ENCODE measurements around the gene VAPA.

Gene VAPA

GRCh38 chr18:9913526-9914333 lies at the start of gene VAPA:
Gene VAPA, plus strand, starts transcription at chr18:9914016. Its CDS starts 241 bp downstream, at chr18:9914257.
- peak; percentile 95 for DNase-seq (ENCODE audit: low read depth, low spot score)

- no peak for DNase-seq (ENCODE audit: low read depth, low spot score)
Observed at GRCh38 chr18:9865764-9866490, 47.9 kb upstream of the VAPA start.

GRCh38 chr18:9866627-9867026 lies 47.2 kb upstream of the VAPA start:
- no peak for DNase-seq (ENCODE audit: low read depth, low spot score)

DNA sequence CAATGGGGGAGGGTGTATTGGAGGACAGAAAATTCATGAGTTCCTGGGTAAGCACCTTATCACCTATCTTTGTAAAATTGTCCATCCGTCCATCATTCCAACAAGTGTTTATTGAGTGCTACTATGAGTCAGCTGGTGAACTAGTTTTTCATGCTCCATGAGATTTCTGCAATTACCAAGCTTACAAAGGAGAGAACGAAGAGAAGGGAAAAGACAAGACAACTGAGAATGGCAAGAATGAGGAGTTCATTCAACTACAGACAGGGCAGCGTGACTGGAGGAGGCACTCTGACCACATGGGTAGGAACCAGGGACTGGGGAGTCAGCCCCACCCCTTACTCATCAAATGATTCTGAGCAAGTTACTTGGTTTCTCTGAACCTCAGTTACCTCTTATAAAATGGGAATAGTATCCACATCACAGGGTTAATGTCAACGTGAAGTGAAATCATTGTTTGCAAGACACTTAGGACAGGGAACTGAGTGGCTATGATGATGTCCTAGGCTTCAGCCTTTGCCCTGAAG lies 46.7 kb upstream of the VAPA start:
- no peak for DNase-seq (ENCODE audit: low read depth, low spot score)

DNA sequence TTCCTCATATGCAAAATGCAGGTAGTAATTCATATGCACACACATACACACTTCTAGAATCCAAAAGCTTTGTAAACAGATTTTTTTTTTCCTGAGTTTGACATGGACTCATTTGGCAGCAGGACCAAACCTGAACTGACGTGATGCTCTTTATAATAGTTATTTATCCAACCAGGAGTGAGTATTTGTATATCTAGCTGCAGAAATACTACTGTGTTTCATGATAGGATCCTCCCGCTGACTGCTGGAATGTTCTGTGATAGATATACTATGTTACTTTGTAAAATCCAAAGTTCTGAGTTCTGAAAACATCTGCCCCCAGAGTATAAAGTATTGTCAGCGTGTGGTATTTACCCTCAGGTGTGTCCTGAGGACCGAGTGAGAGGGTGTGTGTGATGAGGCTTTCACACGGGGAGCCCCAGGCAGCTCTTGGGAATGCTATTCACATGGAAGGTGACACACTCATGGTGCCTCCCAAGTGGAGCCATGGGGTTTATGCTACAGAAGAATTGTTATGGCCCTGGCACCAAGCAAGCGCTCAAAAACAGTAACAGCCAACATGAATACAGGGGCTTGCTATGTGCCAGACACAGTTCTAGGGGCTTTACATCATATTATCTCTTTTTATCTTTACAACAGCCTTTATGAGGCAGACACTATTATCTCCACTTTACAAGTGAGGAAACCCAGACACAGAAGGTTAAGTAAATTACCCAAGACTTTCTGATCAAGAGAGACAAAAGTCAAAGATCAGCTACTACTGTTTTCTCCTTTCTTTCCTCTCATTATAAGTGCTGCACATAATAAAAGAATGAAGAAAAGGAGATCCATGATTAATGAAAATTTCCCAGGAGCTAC lies 44.7 kb upstream of the VAPA start:
- no peak for DNase-seq (ENCODE audit: low read depth, low spot score)

DNA sequence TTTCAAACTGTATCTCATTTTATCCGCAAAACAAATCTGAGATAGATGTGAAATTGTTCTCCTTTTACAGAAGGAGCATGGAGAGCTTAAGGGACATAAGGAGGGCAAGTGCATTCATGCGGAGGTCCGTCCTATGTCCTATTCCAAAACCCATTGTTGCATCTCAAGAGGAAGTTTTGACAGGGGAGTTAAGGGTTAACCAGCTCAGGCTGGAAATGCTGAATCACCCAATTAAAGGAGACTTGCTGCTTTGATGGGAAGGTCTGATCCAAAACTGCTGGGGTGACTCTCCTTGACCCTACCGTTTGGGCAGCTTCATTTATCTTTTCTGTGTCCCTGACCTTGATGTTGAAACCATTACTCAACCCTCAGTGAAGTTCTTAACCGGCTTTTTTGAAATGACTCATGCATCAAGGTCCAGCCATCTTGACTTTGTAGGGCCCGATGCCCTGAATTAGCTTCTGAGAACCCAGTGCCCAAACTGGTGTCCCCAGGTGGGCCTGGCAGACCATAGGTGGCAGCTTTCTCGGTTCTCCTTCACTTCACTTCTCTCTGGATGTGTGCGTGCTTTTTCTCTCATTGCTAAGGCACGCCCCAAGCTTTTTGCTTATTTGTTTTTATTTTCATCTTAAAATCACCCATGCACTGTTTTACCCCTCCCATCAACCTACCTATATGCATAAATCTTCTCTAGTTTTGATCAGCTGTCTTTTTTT lies 43.9 kb upstream of the VAPA start:
- no peak for DNase-seq (ENCODE audit: low read depth, low spot score)

DNA sequence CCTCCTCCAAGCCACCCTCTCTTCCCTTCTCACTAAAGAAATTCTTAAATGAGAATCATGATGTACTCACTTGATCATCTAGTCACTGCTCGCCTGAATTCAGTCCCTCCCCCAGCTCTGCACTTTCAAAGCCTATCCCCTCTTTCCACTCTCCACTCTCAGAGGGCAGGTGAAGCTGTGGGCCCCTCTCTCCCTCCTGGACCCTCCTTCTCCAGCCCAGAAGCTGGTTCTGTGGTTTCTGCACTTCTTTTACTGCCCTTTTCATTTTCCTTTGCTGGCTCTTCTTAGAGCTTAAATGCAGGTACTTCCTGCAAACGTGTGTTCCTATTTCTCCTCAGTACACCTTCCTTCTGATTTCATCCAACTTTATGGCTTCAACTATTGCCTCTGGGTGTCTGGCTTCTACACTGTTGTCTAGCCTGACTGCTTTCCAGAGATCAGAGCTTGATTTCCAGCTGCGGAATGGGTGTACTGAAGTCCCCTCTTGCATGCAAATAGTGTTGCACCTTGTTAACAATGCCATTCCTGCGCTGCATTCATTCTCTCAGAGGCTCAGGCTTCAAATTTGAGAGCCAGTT lies 43.3 kb upstream of the VAPA start:
- DNase-seq (ENCODE audit: low read depth, low spot score): no peak

DNA sequence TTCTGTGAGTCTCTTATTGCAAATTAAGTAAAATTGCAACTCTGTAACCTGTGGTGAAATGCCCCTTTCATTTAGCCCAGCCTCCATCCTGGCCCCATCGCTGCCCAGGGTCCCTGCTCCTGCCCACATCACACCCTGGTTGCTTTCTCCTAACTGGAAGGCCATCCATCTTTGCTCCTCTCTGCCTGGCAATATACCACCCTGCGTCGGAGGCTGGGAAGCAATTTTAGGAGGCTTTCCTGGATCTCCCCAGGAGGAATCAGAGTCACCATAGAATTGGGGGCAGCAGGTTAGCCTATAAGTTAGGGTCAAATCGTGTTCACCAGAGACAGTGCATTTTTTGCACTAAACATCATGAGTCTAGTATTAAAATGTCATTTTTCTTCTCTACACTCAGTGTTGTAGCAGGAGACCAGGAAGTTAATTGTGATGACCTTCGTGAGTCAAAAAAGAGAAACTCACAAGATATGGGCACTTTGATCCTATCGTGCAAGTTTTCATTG lies 42.5 kb upstream of the VAPA start:
- DNase-seq (ENCODE audit: low read depth, low spot score): no peak

DNA sequence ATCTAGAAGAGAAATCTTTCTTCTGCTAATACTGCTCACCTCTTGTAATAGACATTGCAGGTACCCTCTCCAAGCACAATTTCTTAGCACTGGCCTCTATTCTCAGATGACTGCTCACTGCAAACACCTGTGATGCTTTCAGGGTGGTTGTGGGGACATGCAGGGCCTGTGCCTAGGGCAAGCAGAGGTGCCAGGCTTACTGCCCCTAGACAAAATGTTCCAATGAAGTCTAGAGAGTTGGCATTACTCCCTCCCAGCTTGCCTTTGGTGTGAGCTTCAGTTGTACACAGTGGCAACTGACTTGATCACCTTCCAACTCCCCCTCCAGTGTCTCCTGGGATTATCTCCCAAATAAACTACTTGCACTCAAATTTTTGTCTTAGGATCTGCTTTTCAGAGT lies 41.0 kb upstream of the VAPA start:
- no peak for DNase-seq (ENCODE audit: low read depth, low spot score)

DNA sequence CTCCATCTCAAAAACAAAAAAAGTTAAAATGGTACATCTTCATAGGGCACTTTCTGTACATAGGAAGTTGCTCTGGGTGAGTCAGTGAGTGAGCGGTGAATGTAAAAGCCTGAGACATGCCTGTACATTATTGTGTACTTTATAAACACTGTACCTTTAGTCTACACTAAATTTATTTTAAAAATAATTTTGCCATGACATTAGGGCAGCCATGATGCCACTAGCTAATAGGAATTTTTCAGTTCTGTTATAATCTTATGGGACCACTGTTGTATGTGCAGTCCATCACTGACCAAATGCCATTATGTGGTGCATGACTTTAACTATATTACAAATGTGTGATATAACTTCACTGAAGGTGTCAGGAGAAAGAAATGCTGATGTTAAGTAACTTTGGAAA lies 39.1 kb upstream of the VAPA start:
- DNase-seq (ENCODE audit: low read depth, low spot score): no peak

- DNase-seq (ENCODE audit: low read depth, low spot score): no peak
Observed at GRCh38 chr18:9876212-9876866, 37.5 kb upstream of the VAPA start.

- no peak for DNase-seq (ENCODE audit: low read depth, low spot score)
Observed at GRCh38 chr18:9876867-9877654, 36.8 kb upstream of the VAPA start.

DNA sequence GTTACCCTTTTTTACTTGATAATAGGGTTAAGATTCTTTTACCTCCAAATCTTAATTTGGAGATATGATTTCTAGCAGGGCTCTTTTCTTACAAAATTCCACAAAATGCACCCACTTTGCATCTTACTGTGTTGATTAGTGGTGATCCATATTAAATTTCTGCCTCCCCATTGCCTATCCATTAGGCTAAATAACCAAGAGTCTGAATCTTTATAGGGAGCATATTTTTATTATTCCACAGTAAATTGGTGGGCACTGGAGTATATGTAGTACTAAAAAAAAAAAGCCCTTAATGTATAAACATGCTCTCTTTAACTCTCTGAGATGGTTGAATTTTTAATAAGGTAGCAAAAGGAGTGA lies 36.2 kb upstream of the VAPA start:
- DNase-seq (ENCODE audit: low read depth, low spot score): no peak

- no peak for DNase-seq (ENCODE audit: low read depth, low spot score)
Observed at GRCh38 chr18:9878095-9878494, 35.7 kb upstream of the VAPA start.

DNA sequence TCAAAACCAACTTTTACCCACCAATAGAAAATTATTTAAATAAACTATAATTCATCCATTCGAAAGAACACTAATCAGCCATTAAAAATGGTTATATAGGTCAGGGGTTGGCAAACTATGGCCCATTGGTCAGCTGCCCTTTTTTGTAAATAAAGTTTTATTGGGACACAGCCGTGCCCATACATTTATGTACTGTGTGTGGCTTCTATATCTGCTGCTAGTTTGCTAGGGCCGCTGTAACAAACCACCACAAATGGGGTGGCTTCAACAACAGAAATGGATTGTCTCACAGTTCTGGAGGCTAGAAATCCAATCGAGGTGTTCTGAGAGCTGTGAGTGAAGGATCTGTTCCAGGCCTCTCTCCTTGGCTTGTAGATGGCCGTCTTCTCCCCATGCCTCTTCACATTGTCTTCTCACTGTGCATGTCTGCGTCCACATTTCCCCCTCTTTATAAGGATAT lies 35.0 kb upstream of the VAPA start:
- DNase-seq (ENCODE audit: low read depth, low spot score): no peak

DNA sequence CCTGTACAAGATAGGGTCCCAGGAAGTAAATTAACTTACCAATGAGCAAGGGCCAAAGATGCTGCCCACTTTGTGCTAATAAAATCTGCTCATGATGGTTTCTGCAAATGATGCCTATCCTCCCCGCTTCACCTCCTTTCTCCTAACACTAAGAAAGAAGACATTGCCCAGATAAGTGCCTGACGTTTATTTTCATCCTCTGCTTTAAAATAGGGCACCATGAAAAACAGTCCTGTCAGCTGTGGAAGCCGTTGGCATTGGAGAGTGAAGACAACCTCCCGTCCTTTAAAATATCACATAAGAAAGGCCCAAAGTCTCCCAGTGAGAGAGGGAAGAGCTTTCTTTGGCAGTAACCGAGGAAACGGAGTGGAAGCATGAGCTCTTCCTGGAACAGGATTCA lies 29.7 kb upstream of the VAPA start:
- no peak for DNase-seq (ENCODE audit: low read depth, low spot score)

DNA sequence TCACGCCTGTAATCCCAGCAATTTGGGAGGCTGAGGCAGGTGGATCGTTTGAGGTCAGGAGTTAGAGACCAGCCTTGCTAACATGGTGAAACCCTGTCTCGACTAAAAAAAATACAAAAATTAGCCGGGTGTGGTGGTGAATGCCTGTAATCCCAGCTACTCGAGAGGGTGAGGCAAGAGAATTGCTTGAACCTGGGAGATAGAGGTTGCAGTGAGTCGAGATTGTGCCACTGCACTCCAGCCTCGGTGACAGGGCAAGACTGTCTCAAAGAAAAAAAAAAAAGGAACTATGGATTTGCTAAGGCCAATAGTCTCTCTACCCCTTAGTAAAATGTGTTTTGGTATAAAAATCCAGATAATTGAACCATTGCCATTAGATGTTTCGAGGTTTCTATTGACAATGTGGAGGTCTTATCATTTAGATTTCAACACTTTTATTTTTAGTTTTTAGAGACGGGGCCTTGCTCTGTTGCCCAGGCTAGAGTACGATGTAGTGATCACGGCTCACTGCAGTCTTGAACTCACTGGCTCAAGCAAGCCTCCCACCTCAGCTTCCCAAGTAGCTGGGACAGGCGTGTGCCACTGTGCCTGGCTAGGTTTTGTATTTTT lies 29.2 kb upstream of the VAPA start:
- no peak for DNase-seq (ENCODE audit: low read depth, low spot score)

DNA sequence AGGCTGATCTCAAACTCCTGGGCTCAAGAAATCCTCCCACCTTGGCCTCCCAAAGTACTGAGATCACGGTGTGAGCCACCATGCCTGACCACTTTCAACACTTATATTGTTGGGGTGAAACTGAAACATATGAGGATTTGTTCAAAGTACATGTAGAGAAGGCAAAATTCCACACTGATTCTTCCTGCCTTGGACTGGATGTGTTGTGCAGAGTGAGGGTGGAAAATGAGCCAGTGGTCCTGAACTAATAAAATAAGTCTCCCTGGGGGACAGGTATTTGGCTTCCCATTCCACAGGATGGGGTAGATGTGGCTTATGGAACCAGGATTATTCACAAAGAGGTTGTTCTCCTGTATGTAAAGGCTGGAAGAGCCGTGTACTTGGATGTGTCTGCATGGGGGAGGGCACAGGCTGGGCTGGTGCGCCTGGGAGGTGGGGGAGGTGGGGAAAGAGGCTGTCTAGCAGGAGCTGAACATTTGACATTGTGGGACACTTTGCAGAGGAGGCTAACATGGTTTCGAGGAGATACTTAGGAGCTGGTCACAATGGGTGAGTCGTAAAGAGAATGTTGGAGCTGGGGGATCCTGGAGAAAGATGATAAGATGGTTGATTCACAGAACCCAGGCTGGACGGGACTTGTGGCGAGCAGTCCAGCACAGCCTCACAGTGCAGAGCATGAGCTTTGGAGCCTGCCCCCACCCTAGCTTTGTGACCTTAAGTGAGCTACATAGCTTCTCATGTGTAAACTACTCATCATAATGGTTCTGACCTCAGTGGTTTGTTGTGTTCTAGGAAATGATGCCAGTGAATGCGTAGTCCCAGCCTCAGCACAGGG lies 28.4 kb upstream of the VAPA start, which contains the start of gene TXNDC2:
Gene TXNDC2 (plus strand): TSS at position 804 of the 835 bp plus-strand sequence. CDS start 708 bp downstream, outside the sequence.
- no peak for DNase-seq (ENCODE audit: low read depth, low spot score)
